Liver (tissue), 9 donors: Measurements from ENCODE around the gene AOPEP. TPM values are rescaled to one million over a fixed set of nuclear protein-coding genes. Genes with fewer than 3 reads are reported as not detected.
A peak's percentile ranks its signal among the peaks of the same experiment; 100 is the strongest.

Source experiments
- DNase-seq: peaks from one replicate; pipeline ENCODE4 v3.0.0-alpha.2; 2017; ENCODE audit warnings: low spot score
- H3K27ac ChIP-seq, 2 donors: one replicate each; pipeline ENCODE4 v1.7.0; 2013; ENCODE audit warnings: inconsistent platforms in 2 of 2, low read length in 2 of 2, control low read depth in 1 of 2, low read depth in 1 of 2, mild to moderate bottlenecking in 1 of 2
- H3K27me3 ChIP-seq, 4 donors: one replicate each; pipeline versions ENCODE4 v1.6.1 to v1.7.0; 2013; ENCODE audit warnings: low read length in 3 of 4, inconsistent platforms in 1 of 4, mild to moderate bottlenecking in 1 of 4, moderate library complexity in 1 of 4; ENCODE audit not compliant: control insufficient read depth in 4 of 4, insufficient read depth in 4 of 4
- H3K36me3 ChIP-seq, 4 donors: one replicate each; pipeline versions ENCODE4 v1.6.1 to v1.7.0; 2013; ENCODE audit warnings: low read length in 3 of 4, mild to moderate bottlenecking in 3 of 4, low read depth in 1 of 4, moderate library complexity in 1 of 4; ENCODE audit not compliant: control insufficient read depth in 4 of 4, insufficient read depth in 3 of 4
- H3K4me1 ChIP-seq, 4 donors: one replicate each; pipeline versions ENCODE4 v1.6.1 to v1.7.0; 2013; ENCODE audit warnings: low read length in 3 of 4, mild to moderate bottlenecking in 3 of 4, moderate library complexity in 1 of 4; ENCODE audit not compliant: control insufficient read depth in 4 of 4, insufficient read depth in 4 of 4
- H3K4me3 ChIP-seq, 3 donors: one replicate each; pipeline versions ENCODE4 v1.6.1 to v1.7.0; 2013; ENCODE audit warnings: low read length in 3 of 3, control low read depth in 1 of 3, low read depth in 1 of 3, mild to moderate bottlenecking in 1 of 3
- H3K9ac ChIP-seq, 2 donors: one replicate each; pipeline ENCODE4 v1.7.0; 2013; ENCODE audit warnings: low read length in 2 of 2, mild to moderate bottlenecking in 2 of 2, moderate library complexity in 2 of 2, control low read depth in 1 of 2, low read depth in 1 of 2
- H3K9me3 ChIP-seq, 4 donors: one replicate each; pipeline versions ENCODE4 v1.6.1 to v1.7.0; 2013; ENCODE audit warnings: low read length in 3 of 4; ENCODE audit not compliant: control insufficient read depth in 4 of 4
- ATF3 ChIP-seq: IDR thresholded peaks from 2 replicates; pipeline ENCODE4 v1.6.1; 2016; ENCODE audit warnings: antibody characterized with exemption
- CTCF ChIP-seq: fragments of 150-350 bp; IDR thresholded peaks from 2 replicates; pipeline ENCODE4 v1.5.1; 2017; ENCODE audit warnings: improper control_type of control experiment, low read depth, low read length; ENCODE audit not compliant: missing input control
- FOXA1 ChIP-seq: IDR thresholded peaks from 2 replicates; pipeline ENCODE4 v1.6.1; 2016; ENCODE audit warnings: antibody characterized with exemption
- FOXA2 ChIP-seq: IDR thresholded peaks from 2 replicates; pipeline ENCODE4 v1.6.1; 2016; ENCODE audit warnings: antibody characterized with exemption
- GABPA ChIP-seq, 2 donors: IDR thresholded peaks in 1 of 2; conservative IDR thresholded peaks in 1 of 2; 2 replicates each; pipeline ENCODE4 v1.6.1; 2016; ENCODE audit warnings: antibody characterized with exemption in 2 of 2, mild to moderate bottlenecking in 1 of 2, moderate library complexity in 1 of 2
- HNF4A ChIP-seq, 2 donors: conservative IDR thresholded peaks; 2 replicates each; pipeline ENCODE4 v1.6.1; 2016; ENCODE audit warnings: antibody characterized with exemption in 2 of 2, mild to moderate bottlenecking in 2 of 2
- HNF4G ChIP-seq: IDR thresholded peaks from 2 replicates; pipeline ENCODE4 v1.6.1; 2016; ENCODE audit warnings: antibody characterized with exemption
- NR2F2 ChIP-seq: IDR thresholded peaks from 2 replicates; pipeline ENCODE4 v1.6.1; 2016; ENCODE audit warnings: antibody characterized with exemption
- RAD21 ChIP-seq, 2 donors: IDR thresholded peaks; 2 replicates each; pipeline ENCODE4 v1.6.1; 2016; ENCODE audit warnings: antibody characterized with exemption in 2 of 2, mild to moderate bottlenecking in 2 of 2
- REST ChIP-seq: IDR thresholded peaks from 2 replicates; pipeline ENCODE4 v1.6.1; 2016; ENCODE audit warnings: antibody characterized with exemption, mild to moderate bottlenecking
- RXRA ChIP-seq, 2 donors: IDR thresholded peaks; 2 replicates each; pipeline ENCODE4 v1.6.1; 2017 to 2018; ENCODE audit warnings: antibody characterized with exemption in 2 of 2, mild to moderate bottlenecking in 1 of 2
- SP1 ChIP-seq: IDR thresholded peaks from 2 replicates; pipeline ENCODE4 v1.6.1; 2018; ENCODE audit warnings: antibody characterized with exemption, mild to moderate bottlenecking
- TAF1 ChIP-seq: conservative IDR thresholded peaks from 2 replicates; pipeline ENCODE4 v1.6.1; 2016; ENCODE audit warnings: antibody characterized with exemption, mild to moderate bottlenecking
- WGBS: extraction: QIAGEN DNeasy Blood & Tissue Kit; methylation state at CpG from one replicate; pipeline ENCODE4 v1.1.7; 2013; 5-methylcytosine and 5-hydroxymethylcytosine counted together
- polyA plus RNA-seq, 2 donors: library from polyadenylated mRNA; stranded (reverse) in 1 of 2; unstranded in 1 of 2; fragments of 200-250 nt in 1 of 2; fragments of >200 nt in 1 of 2; fragmentation: Nextera tagmentation in 1 of 2; extraction: Ambion mirVana in 1 of 2; gene quantifications; one replicate each; pipeline versions ENCODE4 v1.2.1 to v1.2.3, GENCODE V29; 2013 to 2015
- total RNA-seq, 2 donors: library from RNA; depleted of rRNA; stranded (reverse); fragments of >200 nt; gene quantifications; one replicate each; pipeline ENCODE4 v1.2.3, GENCODE V29; 2014
- donor health status: healthy.
- donor health status: healthy.
- donor health status: healthy.
- donor health status: healthy.
- donor health status: healthy.

Gene AOPEP
- total and polyA plus RNA-seq, 4 donors = 22.2 to 77.1 (median 34.8) TPM

GRCh38 chr9:94692601-94693000 is 33.9 kb upstream of the AOPEP start:
- H3K27me3 ChIP-seq = no peaks in the 10 kb centered on the region
- no peaks in the 10 kb centered on the region for H3K9me3 ChIP-seq
- H3K4me3 ChIP-seq = no peak overlapping the region
- DNase-seq = no peak
- TF ChIP-seq FOXA1 = no peak
- peak; percentile 52 to 58 for TF ChIP-seq HNF4A (conservative IDR thresholded peaks at IDR 0.05)
- peak; percentile 50 to 59 for TF ChIP-seq RXRA (IDR thresholded peaks at IDR 0.05)
- TF ChIP-seq SP1 = peak; percentile 62
- peak; percentile 31 for TF ChIP-seq FOXA2
- no peak for TF ChIP-seq TAF1
- peak; percentile 44 to 58 for TF ChIP-seq RAD21 (IDR thresholded peaks at IDR 0.05)
- H3K36me3 ChIP-seq = no peaks in the 10 kb centered on the region
- H3K27ac ChIP-seq = no peak overlapping the region
- 35% methylated on average over 4 of the region's 4 CpGs for WGBS
- H3K9ac ChIP-seq = no peak overlapping the region
- peaks cover 3 to 4% (median 4%) of the 10 kb centered on the region in 4 donors for H3K4me1 ChIP-seq

GRCh38 chr9:94693485-94694204 is 32.9 kb upstream of the AOPEP start:
- no peak overlapping the region for H3K4me3 ChIP-seq
- TF ChIP-seq HNF4G (no peak), REST (no peak), ATF3 (no peak), FOXA2 (no peak), NR2F2 (no peak)
- no peak overlapping the region for H3K27ac ChIP-seq
- H3K9ac ChIP-seq = no peak overlapping the region
- WGBS = 94% methylated on average over 8 of the region's 8 CpGs
- H3K27me3 ChIP-seq = no peaks in the 10 kb centered on the region
- DNase-seq = no peak
- H3K4me1 ChIP-seq = peaks cover 3 to 4% (median 4%) of the 10 kb centered on the region in 4 donors
- H3K9me3 ChIP-seq = no peaks in the 10 kb centered on the region
- no peaks in the 10 kb centered on the region for H3K36me3 ChIP-seq

GRCh38 chr9:94696545-94696944 is 30.0 kb upstream of the AOPEP start:
- TF ChIP-seq GABPA (IDR thresholded peaks at IDR 0.05 in 1 of 2, conservative IDR thresholded peaks at IDR 0.05 in 1 of 2) (no peak), REST (no peak), FOXA1 (no peak), CTCF (no peak)
- WGBS = 86% methylated on average over 5 of the region's 5 CpGs
- H3K4me1 ChIP-seq = peaks cover 3 to 4% (median 4%) of the 10 kb centered on the region in 4 donors
- no peaks in the 10 kb centered on the region for H3K27me3 ChIP-seq
- no peaks in the 10 kb centered on the region for H3K9me3 ChIP-seq
- H3K4me3 ChIP-seq = no peak overlapping the region
- H3K36me3 ChIP-seq = no peaks in the 10 kb centered on the region
- no peak overlapping the region for H3K9ac ChIP-seq
- no peak for DNase-seq
- H3K27ac ChIP-seq = no peak overlapping the region
